Endothelial cell of umbilical vein (primary cell): ENCODE data around the gene INS.

ENCODE experiments used
- EZH2 ChIP-seq: IDR thresholded peaks from 2 replicates; pipeline ENCODE4 v1.6.1; 2012; ENCODE audit warnings: borderline replicate concordance, low read depth, mild to moderate bottlenecking, moderate library complexity, low read length, inconsistent platforms; ENCODE audit not compliant: severe bottlenecking
- FOS ChIP-seq: IDR thresholded peaks from 2 replicates; pipeline ENCODE4 v1.6.1; 2011; ENCODE audit warnings: mild to moderate bottlenecking, low read length, moderate library complexity, borderline replicate concordance; ENCODE audit not compliant: insufficient read depth
- JUN ChIP-seq: IDR thresholded peaks from 2 replicates; pipeline ENCODE4 v1.6.1; 2011; ENCODE audit warnings: borderline replicate concordance, low read depth; ENCODE audit not compliant: insufficient read length, insufficient read depth
- MAX ChIP-seq: IDR thresholded peaks from 2 replicates; pipeline ENCODE4 v1.6.1; 2011; ENCODE audit not compliant: insufficient read depth, insufficient read length
- MYC ChIP-seq: IDR thresholded peaks from one replicate; pipeline ENCODE4 v1.6.1; 2011; ENCODE audit warnings: mild to moderate bottlenecking, low read depth, low read length
- POLR2A ChIP-seq: IDR thresholded peaks from 2 replicates; pipeline ENCODE4 v1.6.1; 2012; ENCODE audit warnings: low read depth, mild to moderate bottlenecking, control low read depth, low read length
- POLR2AphosphoS5 ChIP-seq: IDR thresholded peaks from 2 replicates; pipeline ENCODE4 v1.6.1; 2012; ENCODE audit warnings: low read depth, mild to moderate bottlenecking, control low read depth, low read length, moderate library complexity; ENCODE audit not compliant: insufficient read depth
- TF ChIP-seq, protein P1 (sequence below), 2 donors: IDR thresholded peaks; 1 replicate in 1 of 2; 2 replicates in 1 of 2; pipeline ENCODE4 v1.5.1; 2011; ENCODE audit warnings: low read length in 2 of 2, mild to moderate bottlenecking in 2 of 2, moderate library complexity in 2 of 2, control low read depth in 1 of 2, inconsistent platforms in 1 of 2, low read depth in 1 of 2; ENCODE audit not compliant: insufficient read depth in 1 of 2; ENCODE audit errors: extremely low read depth in 1 of 2

DNA sequence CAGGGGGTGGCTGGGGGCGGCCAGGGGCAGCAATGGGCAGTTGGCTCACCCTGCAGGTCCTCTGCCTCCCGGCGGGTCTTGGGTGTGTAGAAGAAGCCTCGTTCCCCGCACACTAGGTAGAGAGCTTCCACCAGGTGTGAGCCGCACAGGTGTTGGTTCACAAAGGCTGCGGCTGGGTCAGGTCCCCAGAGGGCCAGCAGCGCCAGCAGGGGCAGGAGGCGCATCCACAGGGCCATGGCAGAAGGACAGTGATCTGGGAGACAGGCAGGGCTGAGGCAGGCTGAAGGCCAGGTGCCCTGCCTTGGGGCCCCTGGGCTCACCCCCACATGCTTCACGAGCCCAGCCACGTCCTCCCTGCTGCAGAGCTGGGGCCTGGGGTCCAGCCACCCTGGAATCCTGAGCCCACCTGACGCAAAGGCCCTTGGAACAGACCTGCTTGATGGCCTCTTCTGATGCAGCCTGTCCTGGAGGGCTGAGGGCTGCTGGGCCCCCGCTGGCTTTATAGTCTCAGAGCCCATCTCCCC is at the start of gene INS:
- no peak for TF ChIP-seq FOS
- no peak for TF ChIP-seq POLR2A
- TF ChIP-seq, protein P1, sequence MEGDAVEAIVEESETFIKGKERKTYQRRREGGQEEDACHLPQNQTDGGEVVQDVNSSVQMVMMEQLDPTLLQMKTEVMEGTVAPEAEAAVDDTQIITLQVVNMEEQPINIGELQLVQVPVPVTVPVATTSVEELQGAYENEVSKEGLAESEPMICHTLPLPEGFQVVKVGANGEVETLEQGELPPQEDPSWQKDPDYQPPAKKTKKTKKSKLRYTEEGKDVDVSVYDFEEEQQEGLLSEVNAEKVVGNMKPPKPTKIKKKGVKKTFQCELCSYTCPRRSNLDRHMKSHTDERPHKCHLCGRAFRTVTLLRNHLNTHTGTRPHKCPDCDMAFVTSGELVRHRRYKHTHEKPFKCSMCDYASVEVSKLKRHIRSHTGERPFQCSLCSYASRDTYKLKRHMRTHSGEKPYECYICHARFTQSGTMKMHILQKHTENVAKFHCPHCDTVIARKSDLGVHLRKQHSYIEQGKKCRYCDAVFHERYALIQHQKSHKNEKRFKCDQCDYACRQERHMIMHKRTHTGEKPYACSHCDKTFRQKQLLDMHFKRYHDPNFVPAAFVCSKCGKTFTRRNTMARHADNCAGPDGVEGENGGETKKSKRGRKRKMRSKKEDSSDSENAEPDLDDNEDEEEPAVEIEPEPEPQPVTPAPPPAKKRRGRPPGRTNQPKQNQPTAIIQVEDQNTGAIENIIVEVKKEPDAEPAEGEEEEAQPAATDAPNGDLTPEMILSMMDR (IDR thresholded peaks at IDR 0.05; ENCODE audit: extremely low read depth in 1 of 2, insufficient read depth in 1 of 2, low read depth in 1 of 2, low read length in 2 of 2) = no peak
- no peak for TF ChIP-seq POLR2AphosphoS5
- no peak for TF ChIP-seq EZH2
- TF ChIP-seq JUN = no peak
- no peak for TF ChIP-seq MAX
- no peak for TF ChIP-seq MYC
